B cell (primary cell): ENCODE results near the gene PDCD2L. TPM values are rescaled to one million over a fixed set of nuclear protein-coding genes. Genes with fewer than 3 reads are reported as not detected.

Experiments
- ATAC-seq: fragments of 200-7000 bp; cut with Tn5 transposase; one replicate; pipeline ENCODE4 v1.10.0; 2021; ENCODE audit warnings: low read depth, mild to moderate bottlenecking, moderate number of reproducible peaks, moderate library complexity
- CTCF ChIA-PET: fragments of 350-600 bp; sonication (Branson Sonifier 250); formaldehyde crosslinking; loops from one replicate; lab custom pipeline; 2021; ENCODE audit warnings: antibody characterized with exemption, inconsistent platforms; lab: Charles Lee
- POLR2A ChIA-PET: fragments of 350-600 bp; sonication (Branson Sonifier 250); formaldehyde crosslinking; loops from one replicate; lab custom pipeline; 2021; ENCODE audit warnings: antibody characterized with exemption; lab: Charles Lee
- DNase-seq: peaks from one replicate; pipeline ENCODE4 v3.0.0; 2013
- H2AFZ ChIP-seq: 2 replicates; pipeline ENCODE4 v1.6.1; 2012; ENCODE audit warnings: mild to moderate bottlenecking, low read depth, low read length; ENCODE audit not compliant: insufficient read depth, poor library complexity, severe bottlenecking
- H3K27ac ChIP-seq, 2 donors: 1 replicate in 1 of 2; 2 replicates in 1 of 2; pipeline ENCODE4 v1.5.1; 2012 to 2013; ENCODE audit warnings: low read length in 2 of 2, mild to moderate bottlenecking in 2 of 2, moderate library complexity in 1 of 2
- H3K27me3 ChIP-seq, 4 experiments: fragments of 200-600 bp in 1 of 4; sonication (generic) in 1 of 4; replicated peaks in 1 of 4; 1 replicate in 2 of 4; 2 replicates in 2 of 4; pipeline versions ENCODE4 v1.6.1 to v1.7.0; 2013 to 2016; ENCODE audit warnings: low read length in 3 of 4, mild to moderate bottlenecking in 2 of 4, mixed read lengths in 1 of 4, moderate library complexity in 1 of 4; ENCODE audit not compliant: insufficient read depth in 4 of 4, control insufficient read depth in 3 of 4; ENCODE audit errors: control extremely low read depth in 1 of 4
- H3K36me3 ChIP-seq, 2 experiments: replicated peaks in 1 of 2; 1 replicate in 1 of 2; 2 replicates in 1 of 2; pipeline versions ENCODE4 v1.6.1 to v1.7.1; 2013; ENCODE audit warnings: low read length in 1 of 2; ENCODE audit not compliant: insufficient read depth in 2 of 2, control insufficient read depth in 1 of 2; ENCODE audit errors: control extremely low read depth in 1 of 2, extremely low read depth in 1 of 2
- H3K4me1 ChIP-seq, 2 donors: fragments of 200-600 bp in 1 of 2; sonication (generic) in 1 of 2; 1 replicate in 1 of 2; 2 replicates in 1 of 2; pipeline versions ENCODE4 v1.5.1 to v1.6.1; 2013 to 2017; ENCODE audit warnings: low read length in 2 of 2; ENCODE audit not compliant: control insufficient read depth in 2 of 2, insufficient read depth in 2 of 2
- H3K4me2 ChIP-seq: replicated peaks from 2 replicates; pipeline ENCODE3; 2012; ENCODE audit warnings: mild to moderate bottlenecking, low read depth, low read length; ENCODE audit not compliant: poor library complexity, severe bottlenecking
- H3K4me3 ChIP-seq, 5 experiments: fragments of 200-600 bp in 1 of 5; sonication (generic) in 1 of 5; 1 replicate in 3 of 5; 2 replicates in 2 of 5; pipeline versions ENCODE4 v1.5.1 to v1.7.0; 2011 to 2016; ENCODE audit warnings: low read length in 4 of 5, mild to moderate bottlenecking in 4 of 5, low read depth in 2 of 5, control low read depth in 1 of 5, moderate library complexity in 1 of 5; ENCODE audit not compliant: insufficient read depth in 1 of 5; ENCODE audit errors: control extremely low read depth in 1 of 5, extremely low read depth in 1 of 5
- H3K79me2 ChIP-seq: fragments of 200-600 bp; sonication (generic); one replicate; pipeline ENCODE4 v1.6.0; 2016; ENCODE audit warnings: low read length; ENCODE audit not compliant: control insufficient read depth, insufficient read depth
- H3K9ac ChIP-seq: fragments of 200-600 bp; sonication (generic); 2 replicates; pipeline ENCODE4 v1.6.1; 2017; ENCODE audit warnings: mild to moderate bottlenecking, low read length, moderate library complexity
- H3K9me3 ChIP-seq, 3 donors: one replicate each; pipeline versions ENCODE4 v1.6.1 to v1.7.1; 2013; ENCODE audit warnings: low read length in 2 of 3; ENCODE audit not compliant: control insufficient read depth in 2 of 3, insufficient read depth in 1 of 3; ENCODE audit errors: control extremely low read depth in 1 of 3
- H4K20me1 ChIP-seq: 2 replicates; pipeline ENCODE4 v1.6.0; 2012; ENCODE audit warnings: mild to moderate bottlenecking, low read length; ENCODE audit not compliant: insufficient read depth, control insufficient read depth, poor library complexity, severe bottlenecking
- H3K27ac Mint-ChIP-seq: one replicate; pipeline ENCODE4 v1.8.0; 2021; ENCODE audit warnings: mixed read lengths
- H3K27me3 Mint-ChIP-seq: one replicate; pipeline ENCODE4 v1.8.0; 2021; ENCODE audit warnings: mixed read lengths
- H3K4me1 Mint-ChIP-seq: one replicate; pipeline ENCODE4 v1.8.0; 2021; ENCODE audit warnings: mixed read lengths
- H3K4me3 Mint-ChIP-seq: one replicate; pipeline ENCODE4 v1.8.0; 2021; ENCODE audit warnings: mixed read lengths
- H3K9me3 Mint-ChIP-seq: one replicate; pipeline ENCODE4 v1.8.0; 2022; ENCODE audit warnings: mixed read lengths; ENCODE audit not compliant: insufficient read depth
- EZH2 ChIP-seq: IDR thresholded peaks from 2 replicates; pipeline ENCODE4 v1.6.1; 2012; ENCODE audit warnings: borderline replicate concordance, low read depth, mild to moderate bottlenecking, moderate library complexity, low read length; ENCODE audit not compliant: insufficient read depth, poor library complexity, severe bottlenecking
- WGBS: methylation state at CpG from one replicate; pipeline ENCODE4 v1.1.5; 2013; ENCODE audit warnings: missing lambda C conversion rate; ENCODE audit not compliant: insufficient coverage; 5-methylcytosine and 5-hydroxymethylcytosine counted together
- intact Hi-C: fragments of 100-400 bp; cut with micrococcal nuclease; formaldehyde crosslinking; loops from one replicate; pipeline ENCODE4 v1.10.0; 2022
- polyA plus RNA-seq: library from polyadenylated mRNA; depleted of rRNA; stranded (reverse); fragments of >200 nt; gene quantifications from 2 replicates; pipeline ENCODE4 v1.2.3, GENCODE V29; 2012
- total RNA-seq, 2 donors: library from RNA; stranded (reverse); fragments of 120-200 nt in 1 of 2; gene quantifications; 1 replicate in 1 of 2; 2 replicates in 1 of 2; pipeline versions ENCODE4 v1.2.3 to v1.2.4, GENCODE V29; 2013 to 2022
- TF ChIP-seq, protein P1 (sequence below): fragments of 200-600 bp; IDR thresholded peaks from one replicate; pipeline ENCODE4 v1.8.0; 2022; ENCODE audit warnings: antibody characterized with exemption, mild to moderate bottlenecking

PDCD2L gene
- total and polyA plus RNA-seq, 2 donors (not counting 1 experiment from before 2014, with no cell fraction given), result 11.3 to 16.7 TPM

DNA sequence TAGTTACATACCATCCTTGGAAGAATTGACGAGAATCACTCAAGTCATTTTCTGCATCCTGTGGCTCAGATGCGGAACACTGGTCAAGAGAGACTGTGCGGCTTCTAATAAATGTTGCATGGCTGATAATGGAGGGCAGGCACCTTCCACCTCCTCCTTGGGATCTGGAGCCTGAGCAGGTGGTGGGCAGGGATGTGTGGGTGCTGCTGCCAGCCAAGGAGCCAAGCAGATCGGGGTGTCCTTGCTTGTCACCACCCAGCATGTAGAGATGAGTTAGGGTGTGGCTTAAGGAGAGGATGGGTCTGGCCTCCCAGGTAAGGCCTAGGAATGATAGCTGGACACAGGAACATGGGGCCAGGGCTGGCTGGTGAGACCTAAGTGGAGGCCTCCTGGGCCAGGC lies 21.7 kb upstream of the PDCD2L start:
- Histone ChIP-seq H3K4me2 (no peak overlapping the region), H3K27ac (no peak overlapping the region), H3K9me3 (no peaks in the 10 kb centered on the region), H3K4me3 (no peak overlapping the region), H3K4me1 (no peaks in the 10 kb centered on the region), H3K9ac (no peak overlapping the region), H3K27me3 (no peaks in the 10 kb centered on the region), H2AFZ (no peak overlapping the region), H3K36me3 (peaks cover 0 to 67% of the 10 kb centered on the region in 2 experiments), H3K79me2 (peaks cover 30% of the 10 kb centered on the region), H4K20me1 (peaks cover 3% of the 10 kb centered on the region)
- Mint-ChIP-seq H3K4me1 (no peaks in the 10 kb centered on the region), H3K9me3 (no peaks in the 10 kb centered on the region), H3K27ac (no peak overlapping the region), H3K27me3 (no peaks in the 10 kb centered on the region), H3K4me3 (no peak overlapping the region)
- intact Hi-C loops, result no loop called here
- ATAC-seq (no peak), DNase-seq (no peak)
- ChIA-PET CTCF (no interaction called here), POLR2A (no interaction called here)
- 100% methylated on average over 3 of the region's 4 CpGs for WGBS
- TF ChIP-seq, protein P1, sequence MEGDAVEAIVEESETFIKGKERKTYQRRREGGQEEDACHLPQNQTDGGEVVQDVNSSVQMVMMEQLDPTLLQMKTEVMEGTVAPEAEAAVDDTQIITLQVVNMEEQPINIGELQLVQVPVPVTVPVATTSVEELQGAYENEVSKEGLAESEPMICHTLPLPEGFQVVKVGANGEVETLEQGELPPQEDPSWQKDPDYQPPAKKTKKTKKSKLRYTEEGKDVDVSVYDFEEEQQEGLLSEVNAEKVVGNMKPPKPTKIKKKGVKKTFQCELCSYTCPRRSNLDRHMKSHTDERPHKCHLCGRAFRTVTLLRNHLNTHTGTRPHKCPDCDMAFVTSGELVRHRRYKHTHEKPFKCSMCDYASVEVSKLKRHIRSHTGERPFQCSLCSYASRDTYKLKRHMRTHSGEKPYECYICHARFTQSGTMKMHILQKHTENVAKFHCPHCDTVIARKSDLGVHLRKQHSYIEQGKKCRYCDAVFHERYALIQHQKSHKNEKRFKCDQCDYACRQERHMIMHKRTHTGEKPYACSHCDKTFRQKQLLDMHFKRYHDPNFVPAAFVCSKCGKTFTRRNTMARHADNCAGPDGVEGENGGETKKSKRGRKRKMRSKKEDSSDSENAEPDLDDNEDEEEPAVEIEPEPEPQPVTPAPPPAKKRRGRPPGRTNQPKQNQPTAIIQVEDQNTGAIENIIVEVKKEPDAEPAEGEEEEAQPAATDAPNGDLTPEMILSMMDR, result no peak
- TF ChIP-seq EZH2, result no peak

DNA sequence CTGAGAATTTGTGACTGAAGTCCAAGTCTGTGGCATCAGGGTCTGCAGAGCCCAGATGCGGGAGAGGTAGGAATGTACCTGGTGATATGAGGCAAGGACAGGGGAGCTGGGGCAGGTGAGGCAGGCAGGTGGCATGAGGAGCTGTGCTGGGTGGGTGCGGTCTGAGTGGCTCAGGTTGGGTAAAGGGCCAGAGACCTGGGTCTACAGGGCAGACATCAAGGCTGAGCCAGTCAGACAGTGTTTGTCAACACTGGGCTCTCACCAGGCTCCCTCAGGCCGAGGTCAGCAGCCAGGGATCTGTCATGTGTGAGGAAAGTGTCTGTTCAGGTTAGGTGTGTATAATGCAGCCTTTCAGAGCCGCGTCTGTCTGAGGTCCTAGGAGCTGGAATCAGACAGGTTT lies 20.6 kb upstream of the PDCD2L start:
- 98% methylated on average over 5 of the region's 5 CpGs for WGBS
- CTCF ChIA-PET, result no interaction called here

More for the DNA sequence above, 20.6 kb upstream of the PDCD2L start:
- no peaks in the 10 kb centered on the region for H3K27me3 ChIP-seq
- ATAC-seq (no peak), DNase-seq (no peak)
- Mint-ChIP-seq H3K9me3 (no peaks in the 10 kb centered on the region), H3K27me3 (no peaks in the 10 kb centered on the region), H3K4me3 (no peak overlapping the region), H3K27ac (no peak overlapping the region), H3K4me1 (no peaks in the 10 kb centered on the region)
- H2AFZ ChIP-seq, result no peak overlapping the region
- H3K4me2 ChIP-seq, result no peak overlapping the region
- H3K36me3 ChIP-seq, result peaks cover 0 to 63% of the 10 kb centered on the region in 2 experiments
- POLR2A ChIA-PET, result no interaction called here
- no peak overlapping the region for H3K4me3 ChIP-seq
- TF ChIP-seq, protein P1, result no peak
- TF ChIP-seq EZH2, result no peak
- H3K4me1 ChIP-seq, result no peaks in the 10 kb centered on the region
- H4K20me1 ChIP-seq, result no peaks in the 10 kb centered on the region
- H3K27ac ChIP-seq, result no peak overlapping the region
- H3K79me2 ChIP-seq, result peaks cover 30% of the 10 kb centered on the region
- no peak overlapping the region for H3K9ac ChIP-seq
- peaks cover 0 to 2% (median 0%) of the 10 kb centered on the region in 3 donors for H3K9me3 ChIP-seq
- intact Hi-C loops, result no loop called here
